HG03095 (cell line): ENCODE measurements around the gene ZDHHC9.

Source experiments
- ATAC-seq: cut with Tn5 transposase; IDR thresholded peaks from one replicate; pipeline ENCODE4 v1.9.1; 2021; ENCODE audit warnings: moderate library complexity; ENCODE audit not compliant: unreplicated experiment

Gene ZDHHC9

DNA sequence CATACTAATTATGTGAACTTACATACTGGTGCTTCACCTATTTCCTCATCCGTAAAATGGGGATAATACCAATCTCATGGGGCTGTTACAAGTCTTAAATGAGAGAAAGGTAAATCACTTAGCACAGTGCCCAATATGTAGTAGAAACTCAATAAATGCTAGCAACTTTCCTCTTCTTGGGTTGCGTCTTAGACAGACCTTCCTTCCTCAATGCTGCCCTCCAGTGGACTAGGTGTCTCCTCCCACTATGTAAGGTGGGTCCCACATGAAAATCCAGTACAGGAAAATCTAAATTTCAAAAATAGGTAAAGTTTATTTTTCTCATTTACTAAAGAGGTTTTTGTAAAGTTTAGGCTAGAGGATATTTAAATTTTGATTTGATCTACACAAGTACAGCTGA is 20.6 kb downstream of the ZDHHC9 start:
- ATAC-seq: no peak

DNA sequence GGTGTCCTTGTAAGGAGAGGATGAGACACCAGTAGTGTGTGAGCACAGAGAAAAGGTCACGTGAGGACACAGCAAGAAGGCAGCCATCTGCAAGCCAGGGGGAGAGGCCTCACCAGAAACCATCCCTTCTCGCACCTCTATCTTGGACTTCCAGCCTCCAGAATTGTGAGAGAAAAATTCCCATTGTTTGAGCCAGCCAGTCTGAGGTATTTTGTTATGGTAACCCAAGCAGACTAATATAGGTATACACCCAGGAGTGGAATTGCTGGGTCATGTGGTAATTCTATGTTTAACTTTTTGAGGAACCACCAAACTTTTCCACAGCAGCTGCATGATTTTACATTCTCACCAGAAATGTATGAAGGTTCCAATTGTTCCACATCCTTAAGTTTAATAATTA is 25.6 kb downstream of the ZDHHC9 start:
- ATAC-seq: no peak

DNA sequence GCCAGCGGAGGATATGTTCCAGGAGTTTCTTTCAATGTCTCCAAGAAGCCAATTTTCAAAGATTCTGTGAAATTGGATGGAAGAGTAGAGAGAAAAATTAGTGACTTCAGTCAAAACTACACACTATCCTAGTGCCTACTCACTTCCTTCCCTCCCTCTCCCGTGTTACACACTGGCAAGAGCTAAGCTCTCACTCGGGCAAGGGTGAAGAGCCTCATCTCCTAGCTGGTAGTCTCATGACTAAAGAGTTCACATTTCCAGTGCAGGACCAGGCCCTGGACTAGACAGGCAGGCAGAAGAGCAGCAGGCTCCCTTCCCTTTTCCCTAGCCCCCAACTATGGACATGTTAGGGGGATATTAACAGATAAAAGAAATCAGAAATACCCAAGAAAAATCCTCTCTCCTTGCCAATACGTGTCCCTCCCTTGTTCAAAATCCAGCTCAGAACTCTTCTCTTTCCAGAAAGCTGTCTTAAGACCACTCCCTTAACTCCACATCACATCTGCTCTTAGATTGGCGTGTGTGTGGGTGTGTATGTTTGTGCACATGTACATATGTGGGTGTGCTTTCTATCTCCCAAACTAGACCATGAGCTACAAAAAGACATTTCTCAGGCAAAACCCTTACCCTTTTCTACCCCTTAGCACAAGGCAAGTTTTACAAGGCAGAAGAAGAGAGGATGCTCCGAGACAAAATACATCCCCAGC is 29.9 kb downstream of the ZDHHC9 start:
- ATAC-seq: no peak

DNA sequence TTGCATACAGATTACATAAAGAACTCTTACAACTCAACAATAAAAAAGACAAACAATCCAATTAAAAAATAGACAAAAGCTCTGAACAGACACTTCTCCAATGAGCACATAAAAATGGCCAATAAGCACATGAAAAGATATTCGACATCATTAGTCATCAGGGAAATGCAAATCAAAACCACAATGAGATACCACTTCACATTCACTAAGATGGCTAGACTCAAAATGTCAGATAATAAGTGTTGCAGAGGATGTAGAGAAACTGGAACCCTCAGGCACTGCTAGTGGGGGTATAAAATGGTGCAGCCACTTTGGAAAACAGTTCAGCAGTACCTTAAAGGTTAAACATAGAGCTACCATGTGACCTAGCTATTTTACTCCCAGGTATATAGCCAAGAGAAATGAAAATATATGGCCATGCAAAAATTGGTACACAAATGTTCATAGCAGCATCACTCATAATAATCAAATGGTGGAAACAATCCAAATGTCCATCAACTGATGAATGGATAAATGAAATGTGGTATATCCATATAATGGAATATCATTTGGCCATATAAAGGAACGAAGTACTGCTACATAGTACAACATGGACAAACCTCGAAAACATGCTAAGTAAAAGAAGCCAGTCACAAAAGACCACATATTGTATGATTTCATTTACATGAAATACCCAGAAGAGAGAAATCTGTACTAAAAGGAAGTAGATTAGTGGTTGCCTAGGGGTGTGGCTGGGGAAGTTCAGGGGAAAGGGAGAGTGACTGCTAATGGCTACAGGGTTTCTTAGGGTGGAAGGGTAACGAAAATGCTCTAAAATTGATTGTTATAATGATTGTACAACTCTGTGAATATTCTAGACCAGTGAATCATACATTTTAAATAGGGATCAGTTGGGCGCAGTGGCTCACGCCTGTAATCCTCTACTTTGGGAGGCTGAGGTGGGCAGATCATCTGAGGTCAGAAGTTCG is 34.6 kb downstream of the ZDHHC9 start:
- ATAC-seq: no peak

DNA sequence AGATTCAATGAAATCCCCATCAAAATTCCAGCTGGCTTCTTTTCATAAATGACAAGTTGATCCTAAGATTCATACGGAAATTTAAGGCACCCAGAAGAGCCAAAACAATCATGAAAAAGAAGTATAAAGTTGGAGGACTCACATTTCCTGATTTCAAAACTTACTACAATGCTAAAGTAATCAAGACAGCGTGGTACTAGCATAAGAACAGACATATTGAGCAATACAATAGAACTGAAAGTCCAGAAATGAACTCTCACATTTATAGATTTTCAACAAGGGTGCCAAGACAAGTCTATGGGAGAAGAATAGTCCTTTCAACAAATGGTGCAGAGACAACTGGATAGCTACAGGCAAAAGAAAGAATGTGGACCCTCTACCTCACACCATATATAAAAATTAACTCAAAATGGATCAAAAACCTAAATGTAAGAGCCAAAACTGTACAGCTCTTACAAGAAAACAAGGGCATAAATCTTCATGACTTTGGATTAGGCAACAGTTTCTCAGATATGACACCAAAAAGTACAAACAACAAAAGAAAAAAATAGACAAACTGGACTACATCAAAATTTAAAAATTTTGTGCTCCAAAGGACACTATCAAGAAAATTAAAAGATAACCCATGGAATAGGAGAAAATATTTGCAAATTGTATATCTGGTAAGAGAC is 35.4 kb downstream of the ZDHHC9 start:
- ATAC-seq: no peak

DNA sequence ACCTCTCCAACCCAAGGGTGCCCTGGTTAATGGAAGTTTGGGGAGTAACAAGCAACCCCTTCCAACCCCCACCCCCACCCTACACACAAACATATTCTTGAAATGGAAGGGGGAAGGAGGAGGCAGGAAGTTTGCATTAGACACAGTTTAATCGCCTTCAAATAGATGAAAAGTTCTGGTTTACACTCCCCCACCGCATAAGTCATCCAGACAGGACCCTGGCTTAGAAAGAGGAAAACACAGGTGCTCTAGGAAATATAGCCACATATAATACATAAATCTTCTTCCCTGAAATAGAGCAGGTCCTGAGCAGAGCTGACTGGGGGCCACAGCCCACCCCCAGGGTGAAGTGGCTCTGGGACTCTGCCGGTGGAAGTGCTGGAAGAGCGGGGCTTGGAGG is 38.9 kb downstream of the ZDHHC9 start:
- no peak for ATAC-seq

DNA sequence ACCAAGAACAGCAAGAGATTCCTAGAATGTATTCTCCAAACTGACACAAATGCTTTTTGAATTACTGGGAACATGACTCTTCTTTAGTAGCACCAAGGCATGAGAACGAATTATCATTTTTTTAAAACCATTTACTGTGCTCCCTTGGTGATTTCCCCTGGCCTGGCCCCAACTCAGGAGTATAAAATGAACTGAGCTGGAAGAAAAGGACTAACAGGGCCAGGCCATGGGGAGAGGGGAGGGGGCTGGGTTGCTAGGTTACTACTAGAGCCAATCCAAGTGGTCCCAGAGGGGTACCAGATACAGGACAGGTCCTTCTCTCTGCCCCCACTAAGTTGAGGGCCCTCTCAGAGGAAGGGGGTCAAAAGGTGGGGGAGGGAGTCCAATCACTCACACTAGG is 40.8 kb downstream of the ZDHHC9 start:
- no peak for ATAC-seq

DNA sequence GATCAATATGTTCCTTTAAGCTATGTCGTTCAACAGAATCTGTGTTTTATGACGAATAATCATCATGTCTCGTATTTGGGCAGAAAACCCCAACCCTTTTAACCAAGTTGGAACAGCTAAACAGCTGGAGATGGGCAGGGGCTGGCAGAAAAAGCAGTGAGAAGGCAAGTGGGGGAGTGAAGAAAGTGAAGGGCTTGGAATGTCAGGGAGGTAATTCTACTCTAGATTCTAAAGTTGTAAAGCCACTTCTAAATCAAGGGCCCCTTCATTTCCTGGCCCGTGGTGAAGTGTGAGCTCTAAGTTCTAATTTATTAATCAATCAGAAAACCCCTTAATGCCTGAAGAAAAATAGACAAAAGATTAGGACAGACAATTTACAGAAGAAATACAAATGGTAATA is 43.5 kb downstream of the ZDHHC9 start:
- no peak for ATAC-seq

DNA sequence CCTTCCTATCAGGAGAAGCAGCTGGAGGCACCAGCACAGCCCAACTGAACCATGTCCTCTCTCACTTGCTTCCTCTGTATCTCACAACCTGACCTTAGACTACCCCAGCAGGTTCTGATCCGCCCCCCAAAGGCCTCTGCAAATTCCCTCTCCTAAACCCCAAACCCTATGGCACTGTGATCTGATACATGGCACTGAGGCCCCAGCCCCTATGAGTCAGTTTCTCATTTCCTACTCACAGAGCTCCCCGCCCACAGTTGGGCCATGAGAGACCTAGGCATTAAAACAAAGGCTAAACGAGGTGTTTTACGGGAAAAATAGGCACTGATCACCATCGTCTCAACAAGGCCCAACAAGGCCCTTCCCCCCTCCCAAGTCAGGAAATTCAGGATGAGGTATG is 44.8 kb downstream of the ZDHHC9 start:
- ATAC-seq: no peak

DNA sequence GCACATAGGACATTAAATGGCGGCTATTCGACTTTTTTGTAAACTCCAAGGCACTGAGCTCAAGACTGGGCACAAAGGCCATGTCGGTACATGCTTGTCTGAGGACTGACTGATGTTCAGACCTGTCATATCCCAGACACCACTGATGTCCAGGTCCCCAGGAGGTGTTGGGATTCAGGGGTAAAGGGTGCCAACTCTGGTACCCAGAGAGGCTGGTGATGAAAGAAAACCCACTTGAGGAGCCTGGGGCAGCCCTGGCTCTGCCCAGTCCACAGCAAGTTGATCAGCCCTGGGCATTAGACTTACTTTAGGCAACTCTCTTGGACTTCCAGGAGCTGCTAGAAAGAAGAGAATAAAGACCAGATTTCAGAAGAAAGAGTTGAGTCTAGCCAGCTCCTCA is 45.2 kb downstream of the ZDHHC9 start:
- no peak for ATAC-seq

DNA sequence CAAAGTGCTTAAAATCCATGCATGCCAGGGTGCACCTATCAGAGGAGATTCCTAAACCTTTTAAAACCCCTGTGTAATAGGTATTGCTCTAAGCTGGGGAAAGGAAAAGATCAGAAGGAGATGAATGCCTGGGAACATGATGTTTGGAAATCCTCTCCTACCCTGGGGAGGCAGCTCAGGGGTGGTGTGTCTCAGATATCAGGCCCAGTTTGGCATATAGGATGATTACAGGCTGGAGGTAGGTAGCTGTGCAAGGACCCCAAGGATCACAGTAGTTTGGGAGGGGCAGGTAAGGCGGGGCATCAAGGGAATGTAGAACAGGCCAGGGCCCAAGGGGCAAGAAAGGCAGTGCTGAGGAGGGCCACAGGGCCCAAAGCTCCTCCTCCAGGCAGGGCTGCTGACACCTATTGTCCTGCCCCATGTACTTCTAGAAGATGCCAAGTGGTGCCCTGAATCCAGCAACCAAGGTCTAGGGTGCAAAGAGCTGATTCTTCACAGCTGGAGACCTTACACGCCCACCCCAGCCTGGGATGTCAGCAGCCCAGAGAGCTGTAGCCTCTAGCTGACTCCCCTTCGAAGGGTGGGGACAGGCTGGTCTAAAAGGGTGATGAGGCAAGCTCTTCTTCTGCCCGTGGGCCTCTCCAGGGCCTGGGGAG is 46.3 kb downstream of the ZDHHC9 start:
- no peak for ATAC-seq

DNA sequence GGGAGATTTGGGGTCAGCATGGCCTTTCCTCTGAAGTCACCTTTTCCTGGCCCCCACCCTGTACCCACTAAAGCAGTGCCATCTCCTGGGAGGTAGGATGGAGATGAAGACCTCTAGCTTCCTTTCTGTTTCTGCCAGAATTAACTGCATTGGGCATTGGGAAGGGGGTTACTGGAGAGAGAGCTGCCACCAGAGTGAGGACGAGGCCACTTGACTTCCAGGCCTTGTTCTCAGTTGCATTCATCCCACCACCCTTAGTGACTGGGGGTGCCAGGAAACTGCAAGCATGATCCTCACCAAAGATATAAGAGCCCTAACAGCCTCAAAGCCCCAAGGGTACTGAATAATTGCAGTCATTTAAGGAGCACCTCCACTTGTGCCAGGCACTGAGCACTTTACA is 48.1 kb downstream of the ZDHHC9 start:
- no peak for ATAC-seq

DNA sequence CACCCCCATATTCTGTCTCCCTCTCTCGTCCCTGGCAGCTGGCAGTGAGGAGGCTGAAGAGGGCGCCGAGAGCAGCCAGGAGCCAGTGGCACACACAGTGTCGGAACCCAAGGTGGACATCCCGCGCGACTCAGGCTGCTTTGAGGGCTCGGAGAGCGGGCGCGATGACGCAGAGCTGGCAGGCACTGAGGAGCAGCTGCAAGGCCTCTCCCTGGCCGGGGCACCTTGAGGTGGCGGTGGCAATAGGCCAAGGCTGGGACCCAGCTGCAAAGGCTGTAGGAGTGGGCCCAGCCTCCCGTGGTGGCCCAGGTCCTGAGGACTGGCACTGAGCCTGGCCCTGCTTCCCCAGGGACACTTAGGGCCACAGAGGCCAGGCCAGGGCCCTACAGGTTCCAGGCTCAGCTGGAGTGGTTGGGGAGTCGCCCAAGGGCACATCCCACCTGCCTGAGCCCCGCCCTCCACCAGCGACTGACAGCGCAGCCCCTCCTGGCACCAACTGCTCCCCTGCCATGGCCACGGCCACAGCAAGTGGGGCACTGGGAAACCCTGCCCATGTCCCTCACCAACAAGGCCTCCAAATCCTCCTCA is 50.0 kb downstream of the ZDHHC9 start:
- ATAC-seq: no peak

DNA sequence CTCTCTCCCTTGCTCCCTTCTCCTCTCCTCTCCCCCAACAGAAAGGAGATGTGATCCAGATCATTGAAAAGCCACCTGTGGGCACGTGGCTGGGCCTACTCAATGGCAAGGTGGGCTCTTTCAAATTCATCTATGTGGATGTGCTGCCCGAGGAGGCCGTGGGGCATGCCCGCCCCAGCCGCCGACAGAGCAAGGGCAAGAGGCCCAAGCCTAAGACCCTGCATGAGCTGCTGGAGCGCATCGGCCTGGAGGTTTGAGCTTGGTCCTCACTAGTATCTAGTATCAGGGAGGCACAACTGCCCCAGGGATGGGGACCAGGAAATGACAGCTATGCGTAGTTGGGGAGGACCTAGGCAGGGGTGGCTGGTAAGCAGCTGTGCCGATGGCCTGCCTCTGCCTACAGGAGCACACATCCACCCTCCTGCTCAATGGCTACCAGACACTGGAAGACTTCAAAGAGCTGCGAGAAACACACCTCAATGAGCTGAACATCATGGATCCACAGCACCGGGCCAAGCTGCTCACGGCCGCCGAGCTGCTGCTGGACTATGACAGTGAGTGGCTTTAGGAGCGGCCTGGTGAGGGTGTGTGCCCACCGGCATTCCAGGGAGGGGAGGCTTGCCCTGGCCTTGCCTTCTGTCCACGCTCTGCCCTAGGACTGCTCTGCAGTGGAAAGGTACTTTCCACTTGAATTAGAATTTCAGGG is 50.9 kb downstream of the ZDHHC9 start:
- ATAC-seq: no peak

DNA sequence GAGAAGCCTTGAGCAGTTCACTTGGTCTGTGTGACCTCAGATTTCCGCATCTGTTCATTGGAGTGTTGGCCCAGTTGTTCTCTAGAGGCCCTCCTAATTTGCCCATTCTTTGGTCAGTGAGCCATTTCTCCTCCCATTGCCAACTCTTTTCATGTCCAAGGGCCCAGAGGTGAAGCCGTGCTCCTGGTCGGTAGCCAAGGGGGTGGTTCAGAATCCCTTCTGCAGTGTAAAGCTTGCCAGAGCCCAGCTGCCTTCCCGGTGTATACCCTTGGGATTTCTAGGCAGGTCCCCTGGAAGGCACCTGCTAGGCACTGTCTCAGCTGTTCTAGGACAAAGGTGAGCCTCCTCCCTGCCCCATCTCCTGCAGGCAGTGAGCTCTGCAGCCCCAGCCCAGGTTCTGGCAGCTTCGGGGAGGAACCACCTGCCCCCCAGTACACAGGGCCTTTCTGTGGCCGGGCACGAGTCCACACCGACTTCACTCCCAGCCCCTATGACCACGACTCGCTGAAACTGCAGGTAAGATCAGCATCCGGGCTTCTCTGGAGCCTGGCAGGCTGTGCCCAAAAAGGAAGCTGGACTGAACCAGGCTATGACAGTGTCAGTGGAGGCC is 51.6 kb downstream of the ZDHHC9 start:
- ATAC-seq: no peak

DNA sequence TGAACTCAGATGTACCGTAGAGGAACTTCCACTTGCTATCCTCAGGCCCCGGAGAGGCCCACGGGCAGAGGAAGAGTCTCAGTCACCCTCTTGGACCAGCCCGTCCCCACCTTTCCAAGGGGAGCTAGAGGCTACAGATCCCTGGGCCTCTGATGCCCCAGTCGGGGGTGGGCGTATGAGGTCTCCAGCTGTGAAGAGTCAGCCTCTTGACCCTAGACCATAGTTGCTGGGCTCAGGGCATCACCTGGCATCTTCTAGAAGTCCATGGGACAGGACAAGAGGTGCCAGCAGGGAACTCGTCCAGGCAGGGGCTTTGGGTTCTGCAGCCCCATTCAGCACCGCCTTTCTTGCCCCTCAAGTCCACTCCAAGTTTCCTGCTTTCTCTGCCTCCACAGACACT is 52.4 kb downstream of the ZDHHC9 start:
- no peak for ATAC-seq

DNA sequence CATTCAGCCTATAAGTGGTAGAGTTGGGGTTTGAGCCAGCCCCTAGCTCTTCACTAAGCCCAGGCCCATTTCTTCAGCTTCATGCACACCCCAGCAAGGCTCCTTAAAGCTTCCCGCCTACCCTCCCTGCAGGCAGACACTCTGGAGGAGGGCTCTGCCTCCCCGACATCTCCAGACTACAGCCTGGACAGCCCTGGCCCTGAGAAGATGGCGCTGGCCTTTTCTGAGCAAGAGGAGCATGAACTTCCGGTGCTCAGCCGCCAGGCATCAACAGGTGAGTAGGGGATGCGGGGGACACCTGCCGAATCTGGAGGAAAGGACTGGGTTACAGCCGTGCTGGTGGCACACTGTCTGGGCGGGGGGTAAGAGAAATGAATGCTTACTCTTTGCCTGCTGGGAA is 52.9 kb downstream of the ZDHHC9 start:
- no peak for ATAC-seq

DNA sequence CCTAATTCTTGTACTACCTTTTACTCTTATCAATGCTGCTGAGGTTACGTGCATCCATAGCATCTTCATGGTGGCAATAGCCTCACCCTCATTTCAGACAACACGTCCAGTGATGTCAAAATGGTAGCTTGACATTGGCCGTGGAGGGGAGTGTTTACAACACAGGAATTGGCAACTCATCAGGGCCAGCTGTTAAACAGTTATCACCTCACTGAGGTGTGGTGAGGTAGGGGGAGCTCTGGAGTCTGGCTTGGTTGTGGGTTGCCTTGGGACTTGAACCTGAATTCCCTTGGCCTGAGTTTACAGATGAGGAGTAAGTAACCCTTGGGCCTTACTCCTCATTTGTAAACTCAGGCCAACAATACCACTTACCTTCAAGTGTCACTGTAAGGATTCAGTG is 53.5 kb downstream of the ZDHHC9 start:
- no peak for ATAC-seq

DNA sequence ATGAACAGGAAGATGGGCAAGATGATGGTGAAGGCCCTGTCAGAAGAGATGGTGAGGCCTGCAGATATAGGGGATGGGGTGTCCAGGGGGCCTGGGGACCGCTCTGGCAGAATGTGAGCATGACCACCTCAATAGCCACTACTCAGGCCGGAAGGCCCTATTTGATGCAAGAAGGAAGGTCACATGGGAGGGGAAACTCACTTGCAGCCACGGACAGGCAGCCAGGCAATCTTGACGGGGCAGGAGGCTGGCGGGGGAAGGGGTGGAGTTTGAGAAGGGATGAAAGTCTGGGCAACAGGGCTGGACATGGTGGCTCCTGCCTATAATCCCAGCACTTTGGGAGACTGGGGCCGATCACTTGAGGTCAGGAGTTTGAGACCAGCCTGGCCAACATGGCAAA is 55.2 kb downstream of the ZDHHC9 start:
- no peak for ATAC-seq
